ENCODE results near the gene SSUH2.

DNA sequence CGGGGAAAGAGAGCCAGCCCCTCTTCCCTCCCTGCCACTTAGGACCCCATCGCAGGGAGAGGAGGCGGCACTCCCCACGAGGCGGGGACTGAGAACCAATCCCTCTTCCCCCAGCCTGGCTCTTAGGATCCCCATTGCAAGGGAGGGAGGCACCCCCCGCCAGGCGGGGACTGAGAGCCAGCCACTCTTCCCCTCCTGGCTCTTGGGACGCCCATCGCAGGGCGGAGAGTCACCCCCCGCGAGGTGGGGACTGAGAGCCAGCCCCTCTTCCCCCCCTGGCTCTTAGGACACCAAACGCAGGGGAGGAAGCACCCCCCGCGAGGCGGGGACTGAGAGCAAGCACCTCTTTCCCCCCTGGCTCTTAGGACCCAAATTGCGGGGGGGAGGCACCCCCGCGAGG is 34.2 kb upstream of the SSUH2 start:
- TF ChIP-seq POLR2A (IDR thresholded peaks at IDR 0.05) (no peak), POLR2AphosphoS5 (IDR thresholded peaks at IDR 0.05) (no peak)
- TF ChIP-seq, protein P1, sequence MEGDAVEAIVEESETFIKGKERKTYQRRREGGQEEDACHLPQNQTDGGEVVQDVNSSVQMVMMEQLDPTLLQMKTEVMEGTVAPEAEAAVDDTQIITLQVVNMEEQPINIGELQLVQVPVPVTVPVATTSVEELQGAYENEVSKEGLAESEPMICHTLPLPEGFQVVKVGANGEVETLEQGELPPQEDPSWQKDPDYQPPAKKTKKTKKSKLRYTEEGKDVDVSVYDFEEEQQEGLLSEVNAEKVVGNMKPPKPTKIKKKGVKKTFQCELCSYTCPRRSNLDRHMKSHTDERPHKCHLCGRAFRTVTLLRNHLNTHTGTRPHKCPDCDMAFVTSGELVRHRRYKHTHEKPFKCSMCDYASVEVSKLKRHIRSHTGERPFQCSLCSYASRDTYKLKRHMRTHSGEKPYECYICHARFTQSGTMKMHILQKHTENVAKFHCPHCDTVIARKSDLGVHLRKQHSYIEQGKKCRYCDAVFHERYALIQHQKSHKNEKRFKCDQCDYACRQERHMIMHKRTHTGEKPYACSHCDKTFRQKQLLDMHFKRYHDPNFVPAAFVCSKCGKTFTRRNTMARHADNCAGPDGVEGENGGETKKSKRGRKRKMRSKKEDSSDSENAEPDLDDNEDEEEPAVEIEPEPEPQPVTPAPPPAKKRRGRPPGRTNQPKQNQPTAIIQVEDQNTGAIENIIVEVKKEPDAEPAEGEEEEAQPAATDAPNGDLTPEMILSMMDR (IDR thresholded peaks at IDR 0.05) = no peak
